ENCODE results near the gene EHMT1.

The EHMT1 gene

DNA sequence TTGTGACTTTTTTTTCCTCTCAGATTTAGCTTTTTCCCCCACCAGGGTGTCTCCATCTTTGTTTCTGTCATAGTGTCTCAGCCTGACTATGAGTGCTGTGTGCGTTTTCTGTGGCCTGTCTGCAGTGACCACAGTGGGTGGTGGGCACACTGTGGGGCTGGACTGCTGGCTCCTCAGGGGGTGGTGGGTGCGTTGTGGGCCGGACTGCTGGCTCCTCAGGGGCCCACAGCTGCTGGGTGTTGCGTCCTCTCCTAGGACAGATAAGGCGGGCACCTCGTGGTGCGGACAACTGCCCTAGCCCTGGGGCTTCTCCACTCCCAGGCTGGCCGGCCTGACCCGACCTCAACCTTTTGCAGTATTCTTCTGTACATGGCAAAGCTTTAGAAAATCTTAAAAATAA lies 100.4 kb downstream of the EHMT1 start:
- no peak overlapping the region for H3K4ac ChIP-seq (ENCODE audit: low read depth in 1 of 2, low read length in 2 of 2)
- H3K36me3 ChIP-seq (ENCODE audit: control insufficient read depth in 1 of 2, insufficient read depth in 2 of 2, low read depth in 1 of 2, low read length in 2 of 2), result peaks cover 44 to 56% of the 10 kb centered on the region in 2 experiments
- no peak overlapping the region for H3K27ac ChIP-seq (ENCODE audit: low read length, poor library complexity, severe bottlenecking)
- no peak overlapping the region for H3K4me2 ChIP-seq (ENCODE audit: low read length, poor library complexity, severe bottlenecking)
- peaks cover 13% of the 10 kb centered on the region for H3K4me1 ChIP-seq (ENCODE audit: control insufficient read depth, insufficient read depth, low read depth, low read length)
- no peak overlapping the region for H4K8ac ChIP-seq (ENCODE audit: low read length)
- H3K18ac ChIP-seq (ENCODE audit: low read depth in 1 of 2, low read length in 2 of 2), result no peak overlapping the region
- no peak overlapping the region for H3K14ac ChIP-seq (ENCODE audit: low read length in 2 of 2)
- H2AK5ac ChIP-seq (ENCODE audit: low read length, severe bottlenecking), result no peak overlapping the region
- no peak overlapping the region for H2BK15ac ChIP-seq (ENCODE audit: low read depth, poor library complexity, severe bottlenecking)
- no peak for DNase-seq
- H2BK12ac ChIP-seq (ENCODE audit: low read length in 2 of 2), result no peak overlapping the region
- no peak overlapping the region for H3K9ac ChIP-seq (ENCODE audit: low read length)
- no peaks in the 10 kb centered on the region for H3K27me3 ChIP-seq (ENCODE audit: control insufficient read depth in 1 of 2, insufficient read depth in 1 of 2, low read length in 2 of 2)
- no peak overlapping the region for H4K91ac ChIP-seq (ENCODE audit: low read length)
- H3K9me3 ChIP-seq (ENCODE audit: control insufficient read depth, low read length), result peaks cover under 1% of the 10 kb centered on the region
- H3K4me3 ChIP-seq (ENCODE audit: insufficient read depth in 1 of 2, low read depth in 1 of 2, low read length in 2 of 2), result no peak overlapping the region
- no peak overlapping the region for H2BK5ac ChIP-seq (ENCODE audit: low read depth, low read length, poor library complexity, severe bottlenecking)
- WGBS, result 99% methylated on average over 3 of the region's 9 CpGs
- H2BK120ac ChIP-seq (ENCODE audit: low read depth, low read length), result no peak overlapping the region
- peaks cover 14% of the 10 kb centered on the region for H3K79me1 ChIP-seq (replicated peaks; ENCODE audit: low read length, poor library complexity, severe bottlenecking)
- H3K23ac ChIP-seq (ENCODE audit: low read length in 2 of 2), result no peak overlapping the region
- no peak overlapping the region for H2AFZ ChIP-seq (ENCODE audit: low read depth, low read length)

DNA sequence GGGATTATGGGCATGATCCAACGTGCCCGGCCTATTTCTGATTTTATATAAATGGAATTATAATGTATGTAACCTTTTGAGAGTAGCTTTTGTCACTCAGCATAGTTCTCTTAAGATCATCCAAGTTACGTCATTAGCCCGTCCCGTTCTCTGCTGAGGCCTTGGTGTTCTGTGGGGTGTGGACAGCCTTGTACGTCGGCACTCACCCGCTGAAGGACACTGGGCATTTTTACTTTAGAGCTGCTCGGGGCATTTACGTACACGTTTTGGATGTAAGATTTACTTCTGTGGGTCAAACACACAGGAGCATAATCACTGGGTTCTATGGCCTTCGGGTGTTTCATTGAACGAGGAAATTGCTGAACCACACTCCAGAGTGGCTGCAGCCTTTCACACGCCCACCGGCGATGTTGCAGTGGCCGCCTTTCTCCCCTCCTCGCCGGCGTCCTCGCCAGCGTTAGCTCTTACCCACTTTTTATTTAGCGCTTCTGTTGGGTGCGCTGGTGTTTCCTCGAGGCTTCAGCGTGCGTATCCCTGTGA lies 101.8 kb downstream of the EHMT1 start:
- Histone ChIP-seq H2BK120ac (ENCODE audit: low read depth, low read length) (no peak overlapping the region), H3K23ac (ENCODE audit: low read length in 2 of 2) (no peak overlapping the region), H3K4me3 (ENCODE audit: insufficient read depth in 1 of 2, low read depth in 1 of 2, low read length in 2 of 2) (no peak overlapping the region), H3K9me3 (ENCODE audit: control insufficient read depth, low read length) (no peaks in the 10 kb centered on the region), H3K27me3 (ENCODE audit: control insufficient read depth in 1 of 2, insufficient read depth in 1 of 2, low read length in 2 of 2) (no peaks in the 10 kb centered on the region), H2BK12ac (ENCODE audit: low read length in 2 of 2) (no peak overlapping the region), H3K4me1 (ENCODE audit: control insufficient read depth, insufficient read depth, low read depth, low read length) (peaks cover 19% of the 10 kb centered on the region), H3K36me3 (ENCODE audit: control insufficient read depth in 1 of 2, insufficient read depth in 2 of 2, low read depth in 1 of 2, low read length in 2 of 2) (peaks cover 32 to 60% of the 10 kb centered on the region in 2 experiments), H3K18ac (ENCODE audit: low read depth in 1 of 2, low read length in 2 of 2) (no peak overlapping the region), H2AFZ (ENCODE audit: low read depth, low read length) (no peak overlapping the region), H3K79me1 (replicated peaks; ENCODE audit: low read length, poor library complexity, severe bottlenecking) (peaks cover 17% of the 10 kb centered on the region), H3K14ac (ENCODE audit: low read length in 2 of 2) (no peak overlapping the region), H3K4ac (ENCODE audit: low read depth in 1 of 2, low read length in 2 of 2) (no peak overlapping the region), H2BK15ac (ENCODE audit: low read depth, poor library complexity, severe bottlenecking) (no peak overlapping the region), H4K8ac (ENCODE audit: low read length) (no peak overlapping the region), H4K91ac (ENCODE audit: low read length) (no peak overlapping the region), H3K4me2 (ENCODE audit: low read length, poor library complexity, severe bottlenecking) (no peak overlapping the region), H2BK5ac (ENCODE audit: low read depth, low read length, poor library complexity, severe bottlenecking) (no peak overlapping the region), H2AK5ac (ENCODE audit: low read length, severe bottlenecking) (no peak overlapping the region), H3K9ac (ENCODE audit: low read length) (no peak overlapping the region), H3K27ac (ENCODE audit: low read length, poor library complexity, severe bottlenecking) (peak overlapping the region; percentile 21)
- WGBS, result 97% methylated on average over 23 of the region's 27 CpGs
- no peak for DNase-seq

DNA sequence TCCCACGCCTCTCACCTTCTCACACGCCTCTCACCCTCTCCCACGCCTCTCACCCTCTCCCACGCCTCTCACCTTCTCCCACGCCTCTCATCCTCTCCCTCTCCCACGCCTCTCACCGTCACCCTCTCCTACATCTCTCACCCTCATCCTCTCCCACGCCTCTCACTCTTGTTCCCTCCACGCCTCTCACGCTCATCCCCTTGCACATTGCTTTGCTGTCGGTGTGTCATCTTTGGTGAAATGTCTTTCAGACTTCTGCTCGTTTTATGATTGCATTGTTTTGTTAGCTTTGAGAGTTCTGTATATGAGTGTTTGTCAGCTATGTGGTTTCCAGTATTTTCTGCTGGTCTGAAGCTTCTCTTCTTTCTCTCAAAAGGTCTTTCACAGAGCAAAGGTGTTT lies 102.7 kb downstream of the EHMT1 start:
- H3K4me2 ChIP-seq (ENCODE audit: low read length, poor library complexity, severe bottlenecking), result no peak overlapping the region
- H3K79me1 ChIP-seq (replicated peaks; ENCODE audit: low read length, poor library complexity, severe bottlenecking), result peaks cover 21% of the 10 kb centered on the region
- no peak overlapping the region for H2BK120ac ChIP-seq (ENCODE audit: low read depth, low read length)
- no peak overlapping the region for H4K8ac ChIP-seq (ENCODE audit: low read length)
- H3K4ac ChIP-seq (ENCODE audit: low read depth in 1 of 2, low read length in 2 of 2), result no peak overlapping the region
- H2BK15ac ChIP-seq (ENCODE audit: low read depth, poor library complexity, severe bottlenecking), result no peak overlapping the region
- no peak overlapping the region for H2BK12ac ChIP-seq (ENCODE audit: low read length in 2 of 2)
- H2BK5ac ChIP-seq (ENCODE audit: low read depth, low read length, poor library complexity, severe bottlenecking), result no peak overlapping the region
- peaks cover 19% of the 10 kb centered on the region for H3K4me1 ChIP-seq (ENCODE audit: control insufficient read depth, insufficient read depth, low read depth, low read length)
- H3K4me3 ChIP-seq (ENCODE audit: insufficient read depth in 1 of 2, low read depth in 1 of 2, low read length in 2 of 2), result no peak overlapping the region
- H2AFZ ChIP-seq (ENCODE audit: low read depth, low read length), result no peak overlapping the region
- no peak overlapping the region for H4K91ac ChIP-seq (ENCODE audit: low read length)
- 93% methylated on average over 12 of the region's 12 CpGs for WGBS
- no peaks in the 10 kb centered on the region for H3K27me3 ChIP-seq (ENCODE audit: control insufficient read depth in 1 of 2, insufficient read depth in 1 of 2, low read length in 2 of 2)
- no peak overlapping the region for H3K14ac ChIP-seq (ENCODE audit: low read length in 2 of 2)
- peaks cover 36 to 62% of the 10 kb centered on the region in 2 experiments for H3K36me3 ChIP-seq (ENCODE audit: control insufficient read depth in 1 of 2, insufficient read depth in 2 of 2, low read depth in 1 of 2, low read length in 2 of 2)
- H3K9me3 ChIP-seq (ENCODE audit: control insufficient read depth, low read length), result no peaks in the 10 kb centered on the region
- peak overlapping the region in 1 of 2 experiments; percentile 6 for H3K23ac ChIP-seq (ENCODE audit: low read length in 2 of 2)
- H3K18ac ChIP-seq (ENCODE audit: low read depth in 1 of 2, low read length in 2 of 2), result no peak overlapping the region
- H3K27ac ChIP-seq (ENCODE audit: low read length, poor library complexity, severe bottlenecking), result no peak overlapping the region
- no peak for DNase-seq
- H3K9ac ChIP-seq (ENCODE audit: low read length), result no peak overlapping the region
- H2AK5ac ChIP-seq (ENCODE audit: low read length, severe bottlenecking), result no peak overlapping the region

DNA sequence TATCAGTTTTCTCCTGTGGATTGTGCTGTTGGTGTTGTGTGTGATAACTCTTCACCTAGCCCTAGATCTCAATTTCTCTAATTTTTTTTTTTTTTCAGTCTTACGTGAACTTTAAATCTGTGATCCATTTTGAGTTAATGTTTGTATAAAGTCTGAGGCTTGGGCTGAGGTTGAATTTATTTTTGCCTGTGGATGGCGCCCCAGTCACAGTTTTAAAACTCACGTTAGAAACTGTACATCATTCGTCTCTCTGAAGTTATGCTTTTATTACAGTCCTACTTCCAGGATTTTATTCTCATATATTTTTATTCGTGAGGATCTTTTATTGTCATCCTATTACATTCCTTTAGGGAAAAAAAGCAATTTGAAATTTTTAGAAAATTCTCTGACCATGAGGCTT lies 103.1 kb downstream of the EHMT1 start:
- H3K79me1 ChIP-seq (replicated peaks; ENCODE audit: low read length, poor library complexity, severe bottlenecking), result peaks cover 21% of the 10 kb centered on the region
- WGBS, result 100% methylated on average over 1 of the region's 5 CpGs
- no peaks in the 10 kb centered on the region for H3K9me3 ChIP-seq (ENCODE audit: control insufficient read depth, low read length)
- H2BK15ac ChIP-seq (ENCODE audit: low read depth, poor library complexity, severe bottlenecking), result no peak overlapping the region
- peaks cover 19% of the 10 kb centered on the region for H3K4me1 ChIP-seq (ENCODE audit: control insufficient read depth, insufficient read depth, low read depth, low read length)
- H3K4me2 ChIP-seq (ENCODE audit: low read length, poor library complexity, severe bottlenecking), result no peak overlapping the region
- no peak overlapping the region for H2BK120ac ChIP-seq (ENCODE audit: low read depth, low read length)
- no peak overlapping the region for H3K9ac ChIP-seq (ENCODE audit: low read length)
- H3K27ac ChIP-seq (ENCODE audit: low read length, poor library complexity, severe bottlenecking), result no peak overlapping the region
- H4K8ac ChIP-seq (ENCODE audit: low read length), result no peak overlapping the region
- DNase-seq, result no peak
- H3K14ac ChIP-seq (ENCODE audit: low read length in 2 of 2), result no peak overlapping the region
- H3K4ac ChIP-seq (ENCODE audit: low read depth in 1 of 2, low read length in 2 of 2), result no peak overlapping the region
- H3K4me3 ChIP-seq (ENCODE audit: insufficient read depth in 1 of 2, low read depth in 1 of 2, low read length in 2 of 2), result no peak overlapping the region
- no peak overlapping the region for H3K23ac ChIP-seq (ENCODE audit: low read length in 2 of 2)
- H2AK5ac ChIP-seq (ENCODE audit: low read length, severe bottlenecking), result no peak overlapping the region
- no peak overlapping the region for H2BK12ac ChIP-seq (ENCODE audit: low read length in 2 of 2)
- no peak overlapping the region for H2AFZ ChIP-seq (ENCODE audit: low read depth, low read length)
- H3K18ac ChIP-seq (ENCODE audit: low read depth in 1 of 2, low read length in 2 of 2), result no peak overlapping the region
- H2BK5ac ChIP-seq (ENCODE audit: low read depth, low read length, poor library complexity, severe bottlenecking), result no peak overlapping the region
- peaks cover 36 to 58% of the 10 kb centered on the region in 2 experiments for H3K36me3 ChIP-seq (ENCODE audit: control insufficient read depth in 1 of 2, insufficient read depth in 2 of 2, low read depth in 1 of 2, low read length in 2 of 2)
- H3K27me3 ChIP-seq (ENCODE audit: control insufficient read depth in 1 of 2, insufficient read depth in 1 of 2, low read length in 2 of 2), result no peaks in the 10 kb centered on the region
- H4K91ac ChIP-seq (ENCODE audit: low read length), result no peak overlapping the region
